ENCODE data around the gene PACRG. TPM values are rescaled to one million over a fixed set of nuclear protein-coding genes. Genes with fewer than 3 reads are reported as not detected.

PACRG gene
- total and polyA plus RNA-seq, 10 of the 15 experiments (the other 5 are each of a cell fraction or from before 2014, with no cell fraction given) = not detected

GRCh38 chr6:162702446-162702845 is 25.3 kb upstream of the PACRG start (continued):
- TF ChIP-seq REST (IDR thresholded peaks at IDR 0.05; ENCODE audit: low read depth, low read length) = no peak
- no peak for TF ChIP-seq JUNB (IDR thresholded peaks at IDR 0.05)
- TF ChIP-seq RAD21 (IDR thresholded peaks at IDR 0.05; ENCODE audit: insufficient read depth, low read depth, low read length) = no peak
- TF ChIP-seq ATF7 (IDR thresholded peaks at IDR 0.05; ENCODE audit: low read depth) = no peak
- no peak for TF ChIP-seq MTA2 (IDR thresholded peaks at IDR 0.05; ENCODE audit: low read depth)
- no peak for TF ChIP-seq CHD4 (IDR thresholded peaks at IDR 0.05)
- TF ChIP-seq ELK1 (IDR thresholded peaks at IDR 0.05; ENCODE audit: low read depth, low read length) = no peak
- TF ChIP-seq NR2C1 (IDR thresholded peaks at IDR 0.05) = no peak
- TF ChIP-seq MLLT1 (IDR thresholded peaks at IDR 0.05) = no peak
- TF ChIP-seq SMC3 (IDR thresholded peaks at IDR 0.05; ENCODE audit: borderline replicate concordance, low read length) = no peak
- no peak for TF ChIP-seq ZBTB40 (IDR thresholded peaks at IDR 0.05; ENCODE audit: borderline replicate concordance)
